ENCODE results near the gene SMARCC2.

- TF ChIP-seq L3MBTL2 (conservative IDR thresholded peaks at IDR 0.05) (no peak), NFRKB (IDR thresholded peaks at IDR 0.05) (no peak), SUZ12 (IDR thresholded peaks at IDR 0.05) (no peak), FOXA1 (IDR thresholded peaks at IDR 0.05) (no peak), ARNT (IDR thresholded peaks at IDR 0.05) (no peak)
Observed at GRCh38 chr12:56143217-56143616, 46.1 kb downstream of the SMARCC2 start.

Data from HEK293T (cell line).